IMR-90 (cell line): Measurements from ENCODE around the gene LYRM4.

Experiments
- NFE2L2 ChIP-seq: fragments of 150-350 bp; IDR thresholded peaks from 2 replicates; pipeline ENCODE4 v1.6.1; 2016; ENCODE audit warnings: low read depth, mild to moderate bottlenecking, low read length
- POLR2A ChIP-seq: IDR thresholded peaks from 2 replicates; pipeline ENCODE4 v1.6.1; 2012; ENCODE audit warnings: mild to moderate bottlenecking, low read depth, low read length
- RAD21 ChIP-seq: IDR thresholded peaks from 2 replicates; pipeline ENCODE4 v1.6.1; 2012; ENCODE audit warnings: low read length, improper control_type of control experiment
- RFX5 ChIP-seq: IDR thresholded peaks from 2 replicates; pipeline ENCODE4 v1.8.0; 2012; ENCODE audit warnings: low read depth, mild to moderate bottlenecking, low read length, moderate library complexity
- SMC3 ChIP-seq: fragments of 150-350 bp; IDR thresholded peaks from 2 replicates; pipeline ENCODE4 v1.6.1; 2016; ENCODE audit warnings: low read depth, mild to moderate bottlenecking, antibody characterized with exemption, low read length, moderate library complexity
- TF ChIP-seq, protein P1 (sequence below): conservative IDR thresholded peaks from 2 replicates; pipeline ENCODE4 v1.5.1; 2012; ENCODE audit warnings: mild to moderate bottlenecking, low read depth, low read length, improper control_type of control experiment

DNA sequence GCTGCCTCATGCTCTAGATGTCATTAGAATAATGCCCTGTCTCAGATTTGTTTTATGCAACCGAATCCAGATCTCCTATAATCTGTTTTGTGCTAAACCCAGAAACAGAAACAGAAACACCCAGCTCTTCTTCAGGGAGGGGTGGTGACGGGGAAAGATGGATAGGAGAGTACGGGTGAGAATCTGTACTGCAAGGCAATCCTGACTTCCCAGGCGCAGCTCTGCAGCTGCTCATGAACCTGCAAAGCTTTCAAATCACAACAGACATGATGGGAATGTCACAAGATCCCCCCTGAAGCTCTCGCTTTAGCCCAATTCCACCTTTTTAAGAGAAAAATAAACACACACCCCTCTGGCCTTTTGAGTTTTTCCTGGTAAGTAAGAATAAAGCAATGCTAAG is 104.1 kb downstream of the LYRM4 start:
- TF ChIP-seq, protein P1, sequence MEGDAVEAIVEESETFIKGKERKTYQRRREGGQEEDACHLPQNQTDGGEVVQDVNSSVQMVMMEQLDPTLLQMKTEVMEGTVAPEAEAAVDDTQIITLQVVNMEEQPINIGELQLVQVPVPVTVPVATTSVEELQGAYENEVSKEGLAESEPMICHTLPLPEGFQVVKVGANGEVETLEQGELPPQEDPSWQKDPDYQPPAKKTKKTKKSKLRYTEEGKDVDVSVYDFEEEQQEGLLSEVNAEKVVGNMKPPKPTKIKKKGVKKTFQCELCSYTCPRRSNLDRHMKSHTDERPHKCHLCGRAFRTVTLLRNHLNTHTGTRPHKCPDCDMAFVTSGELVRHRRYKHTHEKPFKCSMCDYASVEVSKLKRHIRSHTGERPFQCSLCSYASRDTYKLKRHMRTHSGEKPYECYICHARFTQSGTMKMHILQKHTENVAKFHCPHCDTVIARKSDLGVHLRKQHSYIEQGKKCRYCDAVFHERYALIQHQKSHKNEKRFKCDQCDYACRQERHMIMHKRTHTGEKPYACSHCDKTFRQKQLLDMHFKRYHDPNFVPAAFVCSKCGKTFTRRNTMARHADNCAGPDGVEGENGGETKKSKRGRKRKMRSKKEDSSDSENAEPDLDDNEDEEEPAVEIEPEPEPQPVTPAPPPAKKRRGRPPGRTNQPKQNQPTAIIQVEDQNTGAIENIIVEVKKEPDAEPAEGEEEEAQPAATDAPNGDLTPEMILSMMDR: no peak
- TF ChIP-seq RFX5: no peak
- no peak for TF ChIP-seq POLR2A
- no peak for TF ChIP-seq RAD21
- TF ChIP-seq SMC3: no peak
- no peak for TF ChIP-seq NFE2L2
